ENCODE results near the gene UPF1.

DNA sequence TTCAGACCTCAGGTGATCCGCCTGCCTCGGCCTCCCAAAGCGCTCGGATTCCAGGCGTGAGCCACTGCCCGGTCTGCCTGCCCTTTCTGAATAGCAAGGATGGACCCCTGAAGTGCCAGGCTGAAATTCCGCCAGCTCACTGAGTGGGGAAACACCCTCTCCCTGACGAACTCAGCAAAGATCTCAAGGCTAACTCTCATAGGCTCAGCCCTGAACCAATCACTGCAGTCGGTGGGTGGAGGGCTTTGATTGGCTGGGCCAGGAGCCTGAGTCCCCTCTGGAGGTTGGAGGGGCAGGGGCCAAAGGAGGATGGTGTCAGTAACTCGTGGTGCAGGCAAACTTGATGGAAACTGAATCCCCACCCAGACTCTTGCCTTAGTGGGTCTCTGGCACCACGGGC, 29.4 kb upstream of the UPF1 start:
- no peak for TF ChIP-seq POLR2A (IDR thresholded peaks at IDR 0.05)
- TF ChIP-seq, protein P1, sequence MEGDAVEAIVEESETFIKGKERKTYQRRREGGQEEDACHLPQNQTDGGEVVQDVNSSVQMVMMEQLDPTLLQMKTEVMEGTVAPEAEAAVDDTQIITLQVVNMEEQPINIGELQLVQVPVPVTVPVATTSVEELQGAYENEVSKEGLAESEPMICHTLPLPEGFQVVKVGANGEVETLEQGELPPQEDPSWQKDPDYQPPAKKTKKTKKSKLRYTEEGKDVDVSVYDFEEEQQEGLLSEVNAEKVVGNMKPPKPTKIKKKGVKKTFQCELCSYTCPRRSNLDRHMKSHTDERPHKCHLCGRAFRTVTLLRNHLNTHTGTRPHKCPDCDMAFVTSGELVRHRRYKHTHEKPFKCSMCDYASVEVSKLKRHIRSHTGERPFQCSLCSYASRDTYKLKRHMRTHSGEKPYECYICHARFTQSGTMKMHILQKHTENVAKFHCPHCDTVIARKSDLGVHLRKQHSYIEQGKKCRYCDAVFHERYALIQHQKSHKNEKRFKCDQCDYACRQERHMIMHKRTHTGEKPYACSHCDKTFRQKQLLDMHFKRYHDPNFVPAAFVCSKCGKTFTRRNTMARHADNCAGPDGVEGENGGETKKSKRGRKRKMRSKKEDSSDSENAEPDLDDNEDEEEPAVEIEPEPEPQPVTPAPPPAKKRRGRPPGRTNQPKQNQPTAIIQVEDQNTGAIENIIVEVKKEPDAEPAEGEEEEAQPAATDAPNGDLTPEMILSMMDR (IDR thresholded peaks at IDR 0.05) = no peak

Measured in adrenal gland (tissue), 5 donors.